Activated naive CD4-positive, alpha-beta T cell treated with anti-CD3 and anti-CD28 coated beads, Interleukin-2, amount 50 U/mL, for 24 hours (primary cell): ENCODE results near the gene SPEF1.

Experiments
- H3K27ac Mint-ChIP-seq: one replicate; pipeline ENCODE4 v1.8.0; 2021; ENCODE audit warnings: mild to moderate bottlenecking, mixed read lengths
- H3K27me3 Mint-ChIP-seq: one replicate; pipeline ENCODE4 v1.8.0; 2021; ENCODE audit warnings: mixed read lengths
- H3K36me3 Mint-ChIP-seq: one replicate; pipeline ENCODE4 v1.8.0; 2021; ENCODE audit warnings: mixed read lengths
- H3K4me1 Mint-ChIP-seq: one replicate; pipeline ENCODE4 v1.8.0; 2021; ENCODE audit warnings: mixed read lengths
- H3K4me3 Mint-ChIP-seq: one replicate; pipeline ENCODE4 v1.8.0; 2021; ENCODE audit warnings: mild to moderate bottlenecking, mixed read lengths
- H3K9me3 Mint-ChIP-seq: one replicate; pipeline ENCODE4 v1.8.0; 2021; ENCODE audit warnings: mixed read lengths

SPEF1 gene

GRCh38 chr20:3753098-3753497 is 28.1 kb downstream of the SPEF1 start:
- Mint-ChIP-seq H3K36me3 (peaks cover 1% of the 10 kb centered on the region), H3K27me3 (peaks cover 1% of the 10 kb centered on the region), H3K9me3 (no peaks in the 10 kb centered on the region), H3K4me1 (peaks cover 10% of the 10 kb centered on the region), H3K27ac (no peak overlapping the region), H3K4me3 (no peak overlapping the region)

- H3K4me1 Mint-ChIP-seq, result peaks cover 10% of the 10 kb centered on the region
- H3K27ac Mint-ChIP-seq, result peak overlapping the region; percentile 74
- no peaks in the 10 kb centered on the region for H3K36me3 Mint-ChIP-seq
- H3K9me3 Mint-ChIP-seq, result no peaks in the 10 kb centered on the region
- peaks cover 1% of the 10 kb centered on the region for H3K27me3 Mint-ChIP-seq
- peak overlapping the region; percentile 73 for H3K4me3 Mint-ChIP-seq
Measured at GRCh38 chr20:3752386-3752759, 28.9 kb downstream of the SPEF1 start.

- Mint-ChIP-seq H3K9me3 (no peaks in the 10 kb centered on the region), H3K4me1 (peaks cover 10% of the 10 kb centered on the region), H3K27ac (no peak overlapping the region), H3K4me3 (peak overlapping the region; percentile 73), H3K27me3 (peaks cover 1% of the 10 kb centered on the region), H3K36me3 (no peaks in the 10 kb centered on the region)
Measured at GRCh38 chr20:3751675-3752385, 29.4 kb downstream of the SPEF1 start.

DNA sequence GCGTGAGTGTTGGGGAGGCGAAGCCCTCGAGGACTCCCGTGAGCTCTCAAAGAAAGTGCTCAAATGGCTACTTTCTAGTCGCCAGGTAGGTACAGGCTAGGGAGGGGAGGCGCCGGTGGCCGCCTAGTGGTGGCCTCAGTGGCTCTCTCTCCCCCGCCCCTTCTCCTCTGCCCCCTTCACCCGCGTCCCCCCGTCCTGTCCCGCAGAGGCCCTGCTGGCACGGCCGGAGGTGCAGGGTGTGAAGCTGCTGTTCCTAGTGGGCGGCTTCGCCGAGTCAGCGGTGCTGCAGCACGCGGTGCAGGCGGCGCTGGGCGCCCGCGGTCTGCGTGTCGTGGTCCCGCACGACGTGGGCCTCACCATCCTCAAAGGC is 30.0 kb downstream of the SPEF1 start:
- no peaks in the 10 kb centered on the region for H3K9me3 Mint-ChIP-seq
- no peak overlapping the region for H3K27ac Mint-ChIP-seq
- H3K27me3 Mint-ChIP-seq, result peaks cover 1% of the 10 kb centered on the region
- no peaks in the 10 kb centered on the region for H3K36me3 Mint-ChIP-seq
- H3K4me1 Mint-ChIP-seq, result peaks cover 10% of the 10 kb centered on the region
- H3K4me3 Mint-ChIP-seq, result peak overlapping the region; percentile 26

GRCh38 chr20:3749689-3750531 is 31.3 kb downstream of the SPEF1 start:
- Mint-ChIP-seq H3K27ac (no peak overlapping the region), H3K4me3 (no peak overlapping the region), H3K4me1 (peaks cover 10% of the 10 kb centered on the region), H3K27me3 (peaks cover 1% of the 10 kb centered on the region), H3K36me3 (no peaks in the 10 kb centered on the region), H3K9me3 (no peaks in the 10 kb centered on the region)

GRCh38 chr20:3749087-3749688 is 32.1 kb downstream of the SPEF1 start:
- peaks cover 17% of the 10 kb centered on the region for H3K4me1 Mint-ChIP-seq
- H3K4me3 Mint-ChIP-seq, result no peak overlapping the region
- H3K27ac Mint-ChIP-seq, result no peak overlapping the region
- peaks cover 1% of the 10 kb centered on the region for H3K27me3 Mint-ChIP-seq
- no peaks in the 10 kb centered on the region for H3K9me3 Mint-ChIP-seq
- no peaks in the 10 kb centered on the region for H3K36me3 Mint-ChIP-seq

- Mint-ChIP-seq H3K9me3 (no peaks in the 10 kb centered on the region), H3K27ac (no peak overlapping the region), H3K4me1 (peaks cover 18% of the 10 kb centered on the region), H3K27me3 (peaks cover 1% of the 10 kb centered on the region), H3K36me3 (no peaks in the 10 kb centered on the region), H3K4me3 (no peak overlapping the region)
Measured at GRCh38 chr20:3748073-3748472, 33.2 kb downstream of the SPEF1 start.

- Mint-ChIP-seq H3K27me3 (peaks cover 1% of the 10 kb centered on the region), H3K9me3 (no peaks in the 10 kb centered on the region), H3K4me3 (no peak overlapping the region), H3K36me3 (no peaks in the 10 kb centered on the region), H3K27ac (no peak overlapping the region), H3K4me1 (peaks cover 17% of the 10 kb centered on the region)
Measured at GRCh38 chr20:3747471-3747870, 33.8 kb downstream of the SPEF1 start.

- no peaks in the 10 kb centered on the region for H3K36me3 Mint-ChIP-seq
- peaks cover 8% of the 10 kb centered on the region for H3K4me1 Mint-ChIP-seq
- H3K9me3 Mint-ChIP-seq, result no peaks in the 10 kb centered on the region
- no peak overlapping the region for H3K4me3 Mint-ChIP-seq
- H3K27me3 Mint-ChIP-seq, result peaks cover 1% of the 10 kb centered on the region
- no peak overlapping the region for H3K27ac Mint-ChIP-seq
Measured at GRCh38 chr20:3745686-3746173, 35.5 kb downstream of the SPEF1 start.

DNA sequence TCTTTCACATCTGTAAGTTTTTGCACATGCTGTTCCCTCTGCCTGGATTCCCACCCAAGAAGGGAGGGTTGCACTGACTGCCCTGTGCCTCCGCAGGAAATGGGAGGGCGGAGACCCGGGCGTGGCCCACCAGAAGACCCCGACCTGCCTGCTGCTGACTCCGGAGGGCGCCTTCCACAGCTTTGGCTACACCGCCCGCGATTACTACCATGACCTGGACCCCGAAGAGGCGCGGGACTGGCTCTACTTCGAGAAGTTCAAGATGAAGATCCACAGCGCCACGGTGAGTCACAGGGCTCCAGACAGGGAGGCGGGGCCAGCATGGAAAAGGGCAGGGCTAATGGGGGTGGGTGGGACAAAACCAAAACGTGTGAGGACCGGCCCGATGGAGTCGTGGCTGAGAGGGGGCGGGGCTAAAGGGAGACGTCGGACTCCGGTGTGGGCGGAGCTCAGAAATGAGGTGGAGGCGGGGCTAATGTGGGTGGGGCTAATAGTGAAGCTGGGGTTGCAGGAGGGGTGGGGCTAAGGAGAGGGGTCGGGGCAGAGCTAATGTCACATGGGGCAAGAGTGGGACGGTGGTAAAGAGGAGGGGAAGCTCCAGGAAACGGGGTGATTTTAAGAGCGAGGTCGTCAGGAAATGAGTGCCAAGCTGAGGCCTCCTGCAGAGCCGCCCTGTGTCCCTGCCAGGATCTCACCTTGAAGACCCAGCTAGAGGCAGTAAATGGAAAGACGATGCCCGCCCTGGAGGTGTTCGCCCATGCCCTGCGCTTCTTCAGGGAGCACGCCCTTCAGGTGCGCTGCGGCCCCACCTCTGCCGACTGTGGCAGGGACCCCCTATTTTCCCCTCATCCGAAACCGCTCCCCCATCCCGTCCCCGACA is 36.2 kb downstream of the SPEF1 start:
- Mint-ChIP-seq H3K4me3 (peak overlapping the region; percentile 66), H3K27ac (no peak overlapping the region), H3K4me1 (peaks cover 8% of the 10 kb centered on the region), H3K9me3 (no peaks in the 10 kb centered on the region), H3K27me3 (peaks cover 1% of the 10 kb centered on the region), H3K36me3 (no peaks in the 10 kb centered on the region)

DNA sequence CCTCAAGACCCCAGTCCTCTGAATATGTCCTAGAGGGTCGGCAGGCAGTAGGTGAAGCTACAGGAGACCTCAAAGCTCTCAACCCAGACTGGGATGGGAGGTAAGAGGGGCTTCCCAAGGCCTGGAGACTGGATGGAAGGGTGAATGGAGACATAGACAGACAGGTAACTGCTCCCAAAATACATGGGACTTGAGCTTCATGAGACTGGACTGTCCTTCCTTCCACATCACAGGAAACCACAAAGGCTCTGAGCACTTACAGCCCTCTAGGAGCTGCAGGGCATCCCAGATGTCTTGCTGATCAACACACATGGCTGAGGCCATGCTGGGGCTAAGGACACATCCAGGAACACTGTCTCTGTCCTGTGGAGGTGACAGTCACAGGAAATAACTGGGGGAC is 37.2 kb downstream of the SPEF1 start:
- no peak overlapping the region for H3K4me3 Mint-ChIP-seq
- H3K36me3 Mint-ChIP-seq, result no peaks in the 10 kb centered on the region
- peaks cover 1% of the 10 kb centered on the region for H3K27me3 Mint-ChIP-seq
- no peak overlapping the region for H3K27ac Mint-ChIP-seq
- no peaks in the 10 kb centered on the region for H3K9me3 Mint-ChIP-seq
- H3K4me1 Mint-ChIP-seq, result peaks cover 8% of the 10 kb centered on the region

DNA sequence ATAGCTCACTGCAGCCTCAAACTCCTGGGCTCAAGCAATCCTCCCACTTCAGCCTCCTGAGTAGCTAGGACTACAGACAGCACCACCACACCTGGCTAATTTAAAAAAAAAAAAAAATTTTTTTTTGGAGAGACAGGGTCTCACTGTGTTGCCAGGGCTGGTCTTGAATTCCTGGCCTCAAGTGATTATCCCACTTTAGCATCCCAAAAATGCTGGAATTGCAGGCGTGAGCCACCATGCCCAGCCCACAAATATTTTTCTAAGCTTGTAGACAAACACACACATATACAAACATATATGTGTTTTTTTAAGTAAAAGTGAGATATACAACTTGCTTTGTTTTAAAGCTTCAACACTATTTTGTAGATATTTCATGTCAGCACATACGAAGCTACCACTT is 38.0 kb downstream of the SPEF1 start:
- Mint-ChIP-seq H3K9me3 (no peaks in the 10 kb centered on the region), H3K4me3 (peak overlapping the region; percentile 23), H3K4me1 (peaks cover 8% of the 10 kb centered on the region), H3K36me3 (no peaks in the 10 kb centered on the region), H3K27ac (no peak overlapping the region), H3K27me3 (no peaks in the 10 kb centered on the region)

GRCh38 chr20:3741836-3742458 is 39.3 kb downstream of the SPEF1 start:
- Mint-ChIP-seq H3K9me3 (no peaks in the 10 kb centered on the region), H3K27ac (no peak overlapping the region), H3K36me3 (no peaks in the 10 kb centered on the region), H3K4me3 (no peak overlapping the region), H3K4me1 (peaks cover 8% of the 10 kb centered on the region), H3K27me3 (no peaks in the 10 kb centered on the region)

DNA sequence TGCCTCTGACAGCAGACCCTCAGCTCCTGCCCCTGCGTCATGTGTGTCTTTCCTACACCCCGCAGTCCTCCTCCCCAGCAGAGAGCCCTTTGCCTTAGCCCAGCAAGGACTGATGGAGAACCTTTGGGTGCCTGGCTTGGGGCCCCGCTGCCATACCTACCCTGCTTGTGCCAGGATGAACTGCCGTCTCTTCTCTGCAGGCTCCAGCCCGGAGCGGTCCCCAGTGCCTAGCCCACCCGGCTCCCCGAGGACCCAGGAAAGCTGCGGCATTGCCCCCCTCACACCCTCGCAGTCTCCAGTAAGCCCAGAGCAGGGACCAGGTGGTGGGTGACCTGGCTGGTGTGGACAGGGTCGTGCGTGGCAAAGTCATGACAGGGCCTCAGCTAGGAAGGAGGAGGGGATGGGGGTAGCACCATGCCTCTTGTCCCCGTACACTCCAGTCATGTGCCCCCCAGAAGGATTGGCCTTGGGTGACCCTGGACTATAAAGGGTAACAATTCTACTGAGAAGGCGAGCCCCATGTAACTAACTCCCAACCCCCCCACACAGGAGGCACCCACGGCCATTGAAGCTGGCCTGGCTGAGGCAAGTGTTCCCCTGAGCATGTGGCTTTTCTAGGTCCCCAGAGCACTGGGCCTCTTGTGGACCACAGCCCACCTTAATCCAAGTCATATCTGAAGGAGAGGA is 40.5 kb downstream of the SPEF1 start:
- no peak overlapping the region for H3K27ac Mint-ChIP-seq

More for the DNA sequence above, 40.5 kb downstream of the SPEF1 start:
- no peaks in the 10 kb centered on the region for H3K27me3 Mint-ChIP-seq
- H3K4me3 Mint-ChIP-seq, result no peak overlapping the region
- H3K9me3 Mint-ChIP-seq, result no peaks in the 10 kb centered on the region
- H3K4me1 Mint-ChIP-seq, result peaks cover 8% of the 10 kb centered on the region
- no peaks in the 10 kb centered on the region for H3K36me3 Mint-ChIP-seq
